ENCODE data around the gene IGLL1. TPM values are rescaled to one million over a fixed set of nuclear protein-coding genes. Genes with fewer than 3 reads are reported as not detected.
A peak's percentile ranks its signal among the peaks of the same experiment; 100 is the strongest.

Gene IGLL1
- total and polyA plus RNA-seq, 2 experiments from 2014 or later: not detected

DNA sequence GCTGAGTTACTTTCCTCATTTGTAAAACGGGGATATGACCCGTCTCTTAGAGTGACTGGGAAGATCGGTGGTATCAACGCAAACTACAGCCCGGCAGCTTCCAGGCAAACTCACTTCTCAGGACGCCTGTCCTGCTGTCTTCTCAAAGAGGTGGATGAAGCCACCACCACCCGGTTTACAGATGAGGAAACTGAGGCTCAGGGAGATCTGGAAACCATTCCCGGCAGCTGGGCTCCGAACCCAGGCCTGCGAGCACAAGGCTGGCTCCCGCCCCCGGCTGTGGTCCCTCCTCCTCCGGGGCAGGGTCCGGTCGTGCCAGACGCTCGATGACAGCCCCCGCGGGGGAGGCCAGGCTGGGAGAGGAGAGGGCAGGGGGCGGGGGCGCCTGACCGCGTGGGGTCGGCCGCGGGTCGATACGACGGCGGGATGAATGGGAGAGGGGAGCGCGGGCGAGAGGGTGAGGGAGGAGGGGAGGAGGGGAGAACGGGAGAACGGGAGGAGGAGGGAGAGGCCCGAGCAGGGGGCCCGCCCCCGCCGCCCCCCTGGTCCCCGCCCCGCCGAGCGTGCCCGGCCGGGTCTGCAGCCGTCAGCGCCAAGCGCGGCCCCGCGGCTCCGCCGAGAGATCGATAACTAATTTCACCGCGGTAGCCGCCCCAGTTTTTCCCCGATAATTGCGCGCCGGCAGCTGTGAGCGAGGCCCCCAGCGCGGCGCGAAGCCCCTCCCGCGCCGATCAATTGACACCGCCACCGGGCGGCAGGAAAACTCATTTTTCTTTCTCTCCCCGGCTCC is 14.0 kb downstream of the IGLL1 start (continued):
- TF ChIP-seq ETS1 (IDR thresholded peaks at IDR 0.05): no peak
- TF ChIP-seq CTCF (conservative IDR thresholded peaks at IDR 0.05; ENCODE audit: low read depth in 2 of 2): no peak
- no peak for TF ChIP-seq EZH2 (IDR thresholded peaks at IDR 0.05; ENCODE audit: low read depth, unreplicated experiment)

DNA sequence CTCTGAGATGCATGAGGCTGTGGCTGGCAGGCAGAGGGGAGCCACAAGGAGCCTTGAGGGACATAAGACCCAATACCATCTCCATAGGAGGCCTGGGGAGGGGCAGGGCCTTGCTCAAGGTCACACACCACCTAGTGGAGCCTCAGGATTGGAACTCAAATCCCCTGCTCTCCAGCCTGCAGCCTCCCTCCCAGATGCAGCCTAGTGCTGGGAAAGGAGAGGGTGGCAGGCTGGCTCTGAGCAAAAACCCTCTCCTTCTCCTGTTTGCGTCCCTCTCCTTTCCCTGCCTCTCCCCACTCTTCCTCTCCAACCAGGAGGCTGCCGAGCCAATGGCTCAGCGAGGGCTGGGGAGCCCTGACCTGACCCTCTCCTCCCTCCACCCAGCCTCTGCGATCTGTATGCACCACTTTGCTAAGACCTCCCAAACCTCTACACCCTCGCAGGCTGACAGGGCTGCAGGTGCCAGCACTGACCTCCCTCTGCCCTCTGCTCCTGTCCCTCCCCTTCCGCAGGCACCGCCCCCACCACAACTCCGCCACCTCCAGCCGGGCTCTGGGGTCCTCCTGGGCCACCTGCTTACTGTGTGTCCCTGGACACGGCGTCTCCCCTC is 14.7 kb downstream of the IGLL1 start:
- Mint-ChIP-seq H3K27ac (no peak overlapping the region), H3K27me3 (ENCODE audit: insufficient read depth, low read depth, poor library complexity) (peaks cover 42% of the 10 kb centered on the region), H3K9me3 (peaks cover 2% of the 10 kb centered on the region; the same call in 1 of the 3 replicates), H3K36me3 (ENCODE audit: low read depth) (no peaks in the 10 kb centered on the region), H3K4me3 (peak overlapping the region; percentile 79), H3K4me1 (peaks cover 13% of the 10 kb centered on the region)
- H3K27me3 ChIP-seq (ENCODE audit: insufficient read depth): peaks cover 56% of the 10 kb centered on the region
- peak; percentile 78 for ATAC-seq
- H3F3A ChIP-seq (replicated peaks; ENCODE audit: low read depth): 0 out of 2 replicates have a peak, but pooled peaks cover 6% of the 10 kb centered on the region
- peak overlapping the region; percentile 93 for H2AFZ ChIP-seq
- H4K20me1 ChIP-seq (replicated peaks; ENCODE audit: insufficient read depth): no peaks in the 10 kb centered on the region
- H3K36me3 ChIP-seq (ENCODE audit: insufficient read depth): no peaks in the 10 kb centered on the region
- H3K4me3 ChIP-seq: peak overlapping the region; percentile 77
- no peaks in the 10 kb centered on the region for H3K9me2 ChIP-seq (ENCODE audit: insufficient read depth)
- no peak for TF ChIP-seq ZNF331 (CRISPR knock-in tag; IDR thresholded peaks at IDR 0.05; ENCODE audit: low read depth)
- peak; percentile 18 to 40 for TF ChIP-seq CTCF (conservative IDR thresholded peaks at IDR 0.05; ENCODE audit: low read depth in 2 of 2)
- H3K79me2 ChIP-seq (replicated peaks; ENCODE audit: insufficient read depth): no peaks in the 10 kb centered on the region
- no peak overlapping the region for H3K27ac ChIP-seq (ENCODE audit: low read depth)
- H3K4me2 ChIP-seq: peak overlapping the region; percentile 97
- no peaks in the 10 kb centered on the region for H3K4me1 ChIP-seq (ENCODE audit: insufficient read depth)
- peak; percentile 71 for DNase-seq (ENCODE audit: low spot score)

- Mint-ChIP-seq H3K4me3 (no peak overlapping the region), H3K36me3 (ENCODE audit: low read depth) (no peaks in the 10 kb centered on the region), H3K27ac (no peak overlapping the region), H3K27me3 (ENCODE audit: insufficient read depth, low read depth, poor library complexity) (peaks cover 42% of the 10 kb centered on the region), H3K4me1 (peaks cover 13% of the 10 kb centered on the region), H3K9me3 (peaks cover 2% of the 10 kb centered on the region; the same call in 1 of the 3 replicates)
- Histone ChIP-seq H3F3A (replicated peaks; ENCODE audit: low read depth) (0 out of 2 replicates have a peak, but pooled peaks cover 6% of the 10 kb centered on the region), H3K79me2 (replicated peaks; ENCODE audit: insufficient read depth) (no peaks in the 10 kb centered on the region), H4K20me1 (replicated peaks; ENCODE audit: insufficient read depth) (no peaks in the 10 kb centered on the region), H3K36me3 (ENCODE audit: insufficient read depth) (no peaks in the 10 kb centered on the region), H3K4me3 (no peak overlapping the region), H2AFZ (no peak overlapping the region), H3K27ac (ENCODE audit: low read depth) (no peak overlapping the region), H3K4me2 (no peak overlapping the region), H3K4me1 (ENCODE audit: insufficient read depth) (no peaks in the 10 kb centered on the region), H3K9me2 (ENCODE audit: insufficient read depth) (no peaks in the 10 kb centered on the region), H3K27me3 (ENCODE audit: insufficient read depth) (peaks cover 56% of the 10 kb centered on the region)
- no peak for TF ChIP-seq STAT1 (IDR thresholded peaks at IDR 0.05; ENCODE audit: unreplicated experiment)
- TF ChIP-seq POLR2AphosphoS5 (IDR thresholded peaks at IDR 0.05; ENCODE audit: low read depth): no peak
- ATAC-seq (no peak), DNase-seq (ENCODE audit: low spot score) (no peak)
Observed at GRCh38 chr22:23564276-23564675, 15.8 kb downstream of the IGLL1 start.

All from GM23338 (cell line).